Activated CD8-positive, alpha-beta T cell treated with anti-CD3 and anti-CD28 coated beads for 36 hours (primary cell): Measurements from ENCODE around the gene CEBPE. TPM values are rescaled to one million over a fixed set of nuclear protein-coding genes. Genes with fewer than 3 reads are reported as not detected.

Experiments used
- ATAC-seq: fragments of 200-7000 bp; cut with Tn5 transposase; one replicate; pipeline ENCODE4 v1.10.0; 2021; ENCODE audit warnings: mild to moderate bottlenecking, moderate library complexity
- CTCF ChIA-PET: fragments of 350-600 bp; sonication (Branson Sonifier 250); formaldehyde crosslinking; loops from one replicate; lab custom pipeline; 2021; ENCODE audit warnings: antibody characterized with exemption; lab: Charles Lee
- POLR2A ChIA-PET: fragments of 350-600 bp; sonication (Branson Sonifier 250); formaldehyde crosslinking; loops from one replicate; lab custom pipeline; 2021; ENCODE audit warnings: antibody characterized with exemption; lab: Charles Lee
- DNase-seq: peaks from one replicate; pipeline ENCODE4 v3.0.0-alpha.2; 2020
- H3K27ac Mint-ChIP-seq: one replicate; pipeline ENCODE4 v1.8.0; 2021; ENCODE audit warnings: mild to moderate bottlenecking, mixed read lengths
- H3K27me3 Mint-ChIP-seq: one replicate; pipeline ENCODE4 v1.8.0; 2021; ENCODE audit warnings: mixed read lengths
- H3K36me3 Mint-ChIP-seq: one replicate; pipeline ENCODE4 v1.8.0; 2021; ENCODE audit warnings: low read depth, mixed read lengths
- H3K4me1 Mint-ChIP-seq: one replicate; pipeline ENCODE4 v1.8.0; 2021; ENCODE audit warnings: low read depth, mixed read lengths
- H3K4me3 Mint-ChIP-seq: one replicate; pipeline ENCODE4 v1.8.0; 2021; ENCODE audit warnings: mild to moderate bottlenecking, moderate library complexity, mixed read lengths
- H3K9me3 Mint-ChIP-seq: one replicate; pipeline ENCODE4 v1.8.0; 2021; ENCODE audit warnings: mixed read lengths
- intact Hi-C: fragments of 100-400 bp; cut with micrococcal nuclease; formaldehyde crosslinking; loops from one replicate; pipeline ENCODE4 v1.10.0; 2022
- total RNA-seq, 2 experiments: library from RNA; stranded (reverse); gene quantifications; one replicate each; pipeline ENCODE4 v1.2.3, GENCODE V29; 2021
- TF ChIP-seq, protein P1 (sequence below): fragments of 200-600 bp; IDR thresholded peaks from one replicate; pipeline ENCODE4 v1.8.0; 2022; ENCODE audit warnings: antibody characterized with exemption, mild to moderate bottlenecking

CEBPE gene
- total RNA-seq, 2 experiments from 2014 or later = 0.27 to 0.34 TPM

DNA sequence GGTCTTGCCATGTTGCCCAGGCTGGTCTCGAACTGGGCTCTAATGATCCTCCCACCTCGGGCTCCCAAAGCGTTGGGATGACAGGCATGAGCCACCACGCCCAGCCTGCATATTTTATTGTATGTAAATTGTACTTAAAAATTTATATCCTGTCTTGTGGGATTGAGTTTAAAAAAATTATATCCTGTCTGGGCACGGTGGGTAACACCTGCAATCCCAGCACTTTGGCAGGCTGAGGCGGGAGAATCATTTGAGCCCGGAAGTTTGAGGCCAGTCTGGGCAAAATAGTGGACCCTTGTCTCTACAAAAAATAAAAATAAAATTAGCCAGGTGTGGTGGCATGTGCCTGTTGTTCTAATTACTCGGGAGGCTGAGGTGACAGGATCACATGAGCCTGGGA lies 13.9 kb upstream of the CEBPE start:
- Mint-ChIP-seq H3K4me3 (no peak overlapping the region), H3K4me1 (no peaks in the 10 kb centered on the region), H3K9me3 (no peaks in the 10 kb centered on the region), H3K36me3 (no peaks in the 10 kb centered on the region), H3K27ac (no peak overlapping the region), H3K27me3 (no peaks in the 10 kb centered on the region)
- ChIA-PET POLR2A (no interaction called here), CTCF (interaction anchor here (1.5 kb wide), 1 partner anchor 12 kb away, joined by 3 read pairs; no protein-coding TSS in a partner anchor)
- TF ChIP-seq, protein P1, sequence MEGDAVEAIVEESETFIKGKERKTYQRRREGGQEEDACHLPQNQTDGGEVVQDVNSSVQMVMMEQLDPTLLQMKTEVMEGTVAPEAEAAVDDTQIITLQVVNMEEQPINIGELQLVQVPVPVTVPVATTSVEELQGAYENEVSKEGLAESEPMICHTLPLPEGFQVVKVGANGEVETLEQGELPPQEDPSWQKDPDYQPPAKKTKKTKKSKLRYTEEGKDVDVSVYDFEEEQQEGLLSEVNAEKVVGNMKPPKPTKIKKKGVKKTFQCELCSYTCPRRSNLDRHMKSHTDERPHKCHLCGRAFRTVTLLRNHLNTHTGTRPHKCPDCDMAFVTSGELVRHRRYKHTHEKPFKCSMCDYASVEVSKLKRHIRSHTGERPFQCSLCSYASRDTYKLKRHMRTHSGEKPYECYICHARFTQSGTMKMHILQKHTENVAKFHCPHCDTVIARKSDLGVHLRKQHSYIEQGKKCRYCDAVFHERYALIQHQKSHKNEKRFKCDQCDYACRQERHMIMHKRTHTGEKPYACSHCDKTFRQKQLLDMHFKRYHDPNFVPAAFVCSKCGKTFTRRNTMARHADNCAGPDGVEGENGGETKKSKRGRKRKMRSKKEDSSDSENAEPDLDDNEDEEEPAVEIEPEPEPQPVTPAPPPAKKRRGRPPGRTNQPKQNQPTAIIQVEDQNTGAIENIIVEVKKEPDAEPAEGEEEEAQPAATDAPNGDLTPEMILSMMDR = no peak
- intact Hi-C loops = no loop called here
- ATAC-seq = no peak
- no peak for DNase-seq

DNA sequence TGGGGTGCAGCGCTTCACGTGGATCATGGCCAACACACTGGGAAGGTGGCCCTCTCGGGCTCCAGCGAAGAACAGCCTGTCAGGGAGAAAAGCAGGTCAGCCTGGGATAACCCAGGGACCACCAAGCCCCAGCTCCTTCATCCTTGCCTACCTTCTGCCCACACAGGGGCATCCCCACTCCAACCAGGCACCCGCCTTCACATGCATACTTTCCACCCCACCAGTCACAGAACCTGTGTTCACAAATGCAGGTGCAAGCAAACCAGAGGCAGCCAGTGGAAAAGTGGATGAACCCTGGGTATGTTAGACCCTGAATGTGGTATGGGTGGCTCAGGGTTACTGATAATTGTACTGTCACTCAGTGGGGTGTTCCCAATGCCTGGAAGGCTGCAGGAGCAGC lies 12.4 kb upstream of the CEBPE start:
- ChIA-PET POLR2A (no interaction called here), CTCF (interaction anchor here (2.9 kb wide), 1 partner anchor 11 kb away, joined by 21 read pairs; no protein-coding TSS in a partner anchor)
- Mint-ChIP-seq H3K4me1 (no peaks in the 10 kb centered on the region), H3K27me3 (no peaks in the 10 kb centered on the region), H3K36me3 (no peaks in the 10 kb centered on the region), H3K27ac (no peak overlapping the region), H3K4me3 (no peak overlapping the region), H3K9me3 (no peaks in the 10 kb centered on the region)
- intact Hi-C loops = no loop called here
- ATAC-seq (no peak), DNase-seq (no peak)
- TF ChIP-seq, protein P1 = no peak

DNA sequence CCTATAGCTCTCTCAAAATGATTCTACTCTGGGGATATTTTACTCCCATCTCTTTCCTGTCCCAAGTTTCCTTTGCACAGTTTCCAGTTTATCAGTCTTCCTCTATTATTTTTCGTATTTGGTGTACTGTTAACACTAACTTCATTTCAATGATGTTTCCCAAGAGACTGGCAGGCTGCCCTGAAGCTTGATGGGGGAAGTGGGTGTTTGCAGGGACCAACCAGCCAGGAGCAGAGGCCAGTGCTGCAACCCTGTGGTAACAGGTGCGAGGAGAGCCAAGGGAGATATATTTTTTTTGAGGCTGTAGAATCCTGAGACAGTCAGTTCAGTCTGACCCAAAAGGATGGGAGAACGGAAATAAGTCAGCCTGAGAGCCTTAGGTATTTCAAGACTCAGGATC lies 11.8 kb upstream of the CEBPE start:
- Mint-ChIP-seq H3K27ac (no peak overlapping the region), H3K27me3 (no peaks in the 10 kb centered on the region), H3K9me3 (no peaks in the 10 kb centered on the region), H3K4me1 (no peaks in the 10 kb centered on the region), H3K36me3 (no peaks in the 10 kb centered on the region), H3K4me3 (no peak overlapping the region)
- DNase-seq = no peak
- POLR2A ChIA-PET = no interaction called here
- intact Hi-C loops = no loop called here
- CTCF ChIA-PET = interaction anchor here (1.0 to 13.3 kb wide), 5 partner anchors 9 to 156 kb away, joined by 4 to 290 read pairs (median 5); partner anchors contain the start of genes CEBPE, HOMEZ and SLC7A8
- ATAC-seq = no peak
- TF ChIP-seq, protein P1 = no peak

DNA sequence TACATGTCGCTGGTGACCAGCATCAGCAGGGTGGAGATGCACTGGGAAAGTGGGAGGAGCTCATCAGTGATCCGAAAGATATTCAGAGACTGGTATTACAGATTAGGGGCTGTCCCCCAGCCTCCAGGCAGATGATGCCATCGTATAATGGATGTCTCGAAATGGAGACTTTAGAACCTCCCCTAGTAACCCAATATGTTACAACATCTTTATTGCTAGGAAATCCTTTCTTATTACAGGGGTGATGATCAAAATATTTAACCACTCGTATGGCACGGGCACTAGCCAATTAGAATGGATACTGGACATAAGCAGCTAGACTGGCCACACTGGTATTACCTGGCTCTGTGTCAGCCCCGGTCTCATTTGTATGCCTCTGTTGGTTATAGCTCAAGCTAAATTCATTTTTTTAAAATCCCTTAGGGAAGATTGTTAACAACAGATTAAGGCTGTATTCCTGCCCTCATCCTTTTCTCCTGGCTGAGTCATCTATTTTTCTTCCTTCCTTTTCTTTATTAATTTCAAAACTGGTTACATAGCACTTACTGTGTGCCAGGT lies 10.8 kb upstream of the CEBPE start:
- no peaks in the 10 kb centered on the region for H3K9me3 Mint-ChIP-seq
- intact Hi-C loops = loop anchor here (2.0 kb wide), 1 partner anchor 53 kb away; the partner anchor contains the start of gene SLC7A8
- no peaks in the 10 kb centered on the region for H3K4me1 Mint-ChIP-seq
- ChIA-PET CTCF (interaction anchor here (1.0 to 13.3 kb wide), 7 partner anchors 8 to 157 kb away, joined by 3 to 290 read pairs (median 4); partner anchors contain the start of genes CEBPE, HOMEZ and SLC7A8), POLR2A (interaction anchor here (1.2 kb wide), 1 partner anchor 8 kb away, joined by 3 read pairs; no protein-coding TSS in a partner anchor)
- no peaks in the 10 kb centered on the region for H3K27me3 Mint-ChIP-seq
- ATAC-seq = no peak
- TF ChIP-seq, protein P1 = no peak
- H3K36me3 Mint-ChIP-seq = no peaks in the 10 kb centered on the region
- no peak overlapping the region for H3K4me3 Mint-ChIP-seq
- no peak for DNase-seq
- no peak overlapping the region for H3K27ac Mint-ChIP-seq
